B cell (primary cell): Measurements from ENCODE around the gene OR2T29. TPM values are rescaled to one million over a fixed set of nuclear protein-coding genes. Genes with fewer than 3 reads are reported as not detected.

Experiments
- ATAC-seq: fragments of 200-7000 bp; cut with Tn5 transposase; one replicate; pipeline ENCODE4 v1.10.0; 2021; ENCODE audit warnings: low read depth, mild to moderate bottlenecking, moderate number of reproducible peaks, moderate library complexity
- CTCF ChIA-PET: fragments of 350-600 bp; sonication (Branson Sonifier 250); formaldehyde crosslinking; loops from one replicate; lab custom pipeline; 2021; ENCODE audit warnings: antibody characterized with exemption, inconsistent platforms; lab: Charles Lee
- POLR2A ChIA-PET: fragments of 350-600 bp; sonication (Branson Sonifier 250); formaldehyde crosslinking; loops from one replicate; lab custom pipeline; 2021; ENCODE audit warnings: antibody characterized with exemption; lab: Charles Lee
- DNase-seq: peaks from one replicate; pipeline ENCODE4 v3.0.0; 2013
- H2AFZ ChIP-seq: 2 replicates; pipeline ENCODE4 v1.6.1; 2012; ENCODE audit warnings: mild to moderate bottlenecking, low read depth, low read length; ENCODE audit not compliant: insufficient read depth, poor library complexity, severe bottlenecking
- H3K27ac ChIP-seq, 2 donors: 1 replicate in 1 of 2; 2 replicates in 1 of 2; pipeline ENCODE4 v1.5.1; 2012 to 2013; ENCODE audit warnings: low read length in 2 of 2, mild to moderate bottlenecking in 2 of 2, moderate library complexity in 1 of 2
- H3K27me3 ChIP-seq, 4 experiments: fragments of 200-600 bp in 1 of 4; sonication (generic) in 1 of 4; replicated peaks in 1 of 4; 1 replicate in 2 of 4; 2 replicates in 2 of 4; pipeline versions ENCODE4 v1.6.1 to v1.7.0; 2013 to 2016; ENCODE audit warnings: low read length in 3 of 4, mild to moderate bottlenecking in 2 of 4, mixed read lengths in 1 of 4, moderate library complexity in 1 of 4; ENCODE audit not compliant: insufficient read depth in 4 of 4, control insufficient read depth in 3 of 4; ENCODE audit errors: control extremely low read depth in 1 of 4
- H3K36me3 ChIP-seq, 2 experiments: replicated peaks in 1 of 2; 1 replicate in 1 of 2; 2 replicates in 1 of 2; pipeline versions ENCODE4 v1.6.1 to v1.7.1; 2013; ENCODE audit warnings: low read length in 1 of 2; ENCODE audit not compliant: insufficient read depth in 2 of 2, control insufficient read depth in 1 of 2; ENCODE audit errors: control extremely low read depth in 1 of 2, extremely low read depth in 1 of 2
- H3K4me1 ChIP-seq, 2 donors: fragments of 200-600 bp in 1 of 2; sonication (generic) in 1 of 2; 1 replicate in 1 of 2; 2 replicates in 1 of 2; pipeline versions ENCODE4 v1.5.1 to v1.6.1; 2013 to 2017; ENCODE audit warnings: low read length in 2 of 2; ENCODE audit not compliant: control insufficient read depth in 2 of 2, insufficient read depth in 2 of 2
- H3K4me2 ChIP-seq: replicated peaks from 2 replicates; pipeline ENCODE3; 2012; ENCODE audit warnings: mild to moderate bottlenecking, low read depth, low read length; ENCODE audit not compliant: poor library complexity, severe bottlenecking
- H3K4me3 ChIP-seq, 5 experiments: fragments of 200-600 bp in 1 of 5; sonication (generic) in 1 of 5; 1 replicate in 3 of 5; 2 replicates in 2 of 5; pipeline versions ENCODE4 v1.5.1 to v1.7.0; 2011 to 2016; ENCODE audit warnings: low read length in 4 of 5, mild to moderate bottlenecking in 4 of 5, low read depth in 2 of 5, control low read depth in 1 of 5, moderate library complexity in 1 of 5; ENCODE audit not compliant: insufficient read depth in 1 of 5; ENCODE audit errors: control extremely low read depth in 1 of 5, extremely low read depth in 1 of 5
- H3K79me2 ChIP-seq: fragments of 200-600 bp; sonication (generic); one replicate; pipeline ENCODE4 v1.6.0; 2016; ENCODE audit warnings: low read length; ENCODE audit not compliant: control insufficient read depth, insufficient read depth
- H3K9ac ChIP-seq: fragments of 200-600 bp; sonication (generic); 2 replicates; pipeline ENCODE4 v1.6.1; 2017; ENCODE audit warnings: mild to moderate bottlenecking, low read length, moderate library complexity
- H3K9me3 ChIP-seq, 3 donors: one replicate each; pipeline versions ENCODE4 v1.6.1 to v1.7.1; 2013; ENCODE audit warnings: low read length in 2 of 3; ENCODE audit not compliant: control insufficient read depth in 2 of 3, insufficient read depth in 1 of 3; ENCODE audit errors: control extremely low read depth in 1 of 3
- H4K20me1 ChIP-seq: 2 replicates; pipeline ENCODE4 v1.6.0; 2012; ENCODE audit warnings: mild to moderate bottlenecking, low read length; ENCODE audit not compliant: insufficient read depth, control insufficient read depth, poor library complexity, severe bottlenecking
- H3K27ac Mint-ChIP-seq: one replicate; pipeline ENCODE4 v1.8.0; 2021; ENCODE audit warnings: mixed read lengths
- H3K27me3 Mint-ChIP-seq: one replicate; pipeline ENCODE4 v1.8.0; 2021; ENCODE audit warnings: mixed read lengths
- H3K4me1 Mint-ChIP-seq: one replicate; pipeline ENCODE4 v1.8.0; 2021; ENCODE audit warnings: mixed read lengths
- H3K4me3 Mint-ChIP-seq: one replicate; pipeline ENCODE4 v1.8.0; 2021; ENCODE audit warnings: mixed read lengths
- H3K9me3 Mint-ChIP-seq: one replicate; pipeline ENCODE4 v1.8.0; 2022; ENCODE audit warnings: mixed read lengths; ENCODE audit not compliant: insufficient read depth
- CTCF ChIP-seq: fragments of 200-600 bp; IDR thresholded peaks from one replicate; pipeline ENCODE4 v1.8.0; 2022; ENCODE audit warnings: antibody characterized with exemption, mild to moderate bottlenecking
- EZH2 ChIP-seq: IDR thresholded peaks from 2 replicates; pipeline ENCODE4 v1.6.1; 2012; ENCODE audit warnings: borderline replicate concordance, low read depth, mild to moderate bottlenecking, moderate library complexity, low read length; ENCODE audit not compliant: insufficient read depth, poor library complexity, severe bottlenecking
- WGBS: methylation state at CpG from one replicate; pipeline ENCODE4 v1.1.5; 2013; ENCODE audit warnings: missing lambda C conversion rate; ENCODE audit not compliant: insufficient coverage; 5-methylcytosine and 5-hydroxymethylcytosine counted together
- intact Hi-C: fragments of 100-400 bp; cut with micrococcal nuclease; formaldehyde crosslinking; loops from one replicate; pipeline ENCODE4 v1.10.0; 2022
- polyA plus RNA-seq: library from polyadenylated mRNA; depleted of rRNA; stranded (reverse); fragments of >200 nt; gene quantifications from 2 replicates; pipeline ENCODE4 v1.2.3, GENCODE V29; 2012
- total RNA-seq, 2 donors: library from RNA; stranded (reverse); fragments of 120-200 nt in 1 of 2; gene quantifications; 1 replicate in 1 of 2; 2 replicates in 1 of 2; pipeline versions ENCODE4 v1.2.3 to v1.2.4, GENCODE V29; 2013 to 2022

The OR2T29 gene
- total and polyA plus RNA-seq, 2 donors (not counting 1 experiment from before 2014, with no cell fraction given): 0.40 to 1.9 TPM

- H3K27ac ChIP-seq: no peak overlapping the region
- Mint-ChIP-seq H3K4me1 (peaks cover 7% of the 10 kb centered on the region), H3K27ac (no peak overlapping the region), H3K4me3 (no peak overlapping the region), H3K27me3 (no peaks in the 10 kb centered on the region), H3K9me3 (no peaks in the 10 kb centered on the region)
- H4K20me1 ChIP-seq: no peaks in the 10 kb centered on the region
- no peak overlapping the region for H3K4me3 ChIP-seq
- H3K4me1 ChIP-seq: no peaks in the 10 kb centered on the region
- peaks cover 0 to 3% (median 0%) of the 10 kb centered on the region in 3 donors for H3K9me3 ChIP-seq
- TF ChIP-seq CTCF (no peak), EZH2 (no peak)
- no peak overlapping the region for H3K9ac ChIP-seq
- no peaks in the 10 kb centered on the region for H3K36me3 ChIP-seq
- ChIA-PET POLR2A (no interaction called here), CTCF (interaction anchor here (1.4 kb wide), 1 partner anchor 19 kb away, joined by 3 read pairs; no protein-coding TSS in a partner anchor)
- ATAC-seq (no peak), DNase-seq (no peak)
- no peak overlapping the region for H3K4me2 ChIP-seq
- intact Hi-C loops: no loop called here
- WGBS: 74% methylated on average over 4 of the region's 5 CpGs
- H2AFZ ChIP-seq: no peak overlapping the region
- no peaks in the 10 kb centered on the region for H3K27me3 ChIP-seq
- no peaks in the 10 kb centered on the region for H3K79me2 ChIP-seq
Observed at GRCh38 chr1:248593226-248593625, 30.7 kb upstream of the OR2T29 start.

DNA sequence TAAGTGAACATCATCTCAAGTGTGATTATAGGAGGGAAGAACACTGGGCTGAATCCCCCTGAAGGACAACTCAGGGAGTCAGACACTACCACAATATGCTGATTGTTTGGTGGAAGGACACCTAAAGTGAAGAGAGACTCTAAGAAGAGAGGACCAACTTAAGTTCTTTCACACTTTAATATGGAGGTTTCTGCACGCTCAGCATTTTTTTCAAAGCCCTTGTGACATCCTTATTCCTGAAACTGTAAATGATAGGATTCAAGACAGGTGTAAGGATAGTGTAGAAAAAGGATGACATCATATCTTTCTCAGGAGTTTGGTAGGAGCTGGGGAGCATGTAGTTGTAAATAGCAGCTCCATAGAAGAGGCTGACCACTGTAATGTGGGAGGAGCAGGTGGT, 30.1 kb upstream of the OR2T29 start:
- Mint-ChIP-seq H3K9me3 (no peaks in the 10 kb centered on the region), H3K4me1 (peaks cover 7% of the 10 kb centered on the region), H3K27ac (no peak overlapping the region), H3K4me3 (no peak overlapping the region), H3K27me3 (no peaks in the 10 kb centered on the region)
- CTCF ChIA-PET: interaction anchor here (1.4 kb wide), 1 partner anchor 20 kb away, joined by 3 read pairs; no protein-coding TSS in a partner anchor
- Histone ChIP-seq H4K20me1 (no peaks in the 10 kb centered on the region), H3K4me1 (no peaks in the 10 kb centered on the region), H3K36me3 (no peaks in the 10 kb centered on the region), H3K9me3 (peaks cover 0 to 3% (median 0%) of the 10 kb centered on the region in 3 donors), H3K4me2 (no peak overlapping the region), H3K4me3 (no peak overlapping the region), H2AFZ (no peak overlapping the region), H3K9ac (no peak overlapping the region), H3K79me2 (no peaks in the 10 kb centered on the region), H3K27ac (no peak overlapping the region), H3K27me3 (no peaks in the 10 kb centered on the region)
- TF ChIP-seq CTCF (no peak), EZH2 (no peak)
- intact Hi-C loops: no loop called here
- no CpG with 5 or more reads among the region's 1 CpG for WGBS
- no peak for ATAC-seq
- no peak for DNase-seq
- POLR2A ChIA-PET: no interaction called here
